ENCODE data around the gene HDAC4. TPM values are rescaled to one million over a fixed set of nuclear protein-coding genes. Genes with fewer than 3 reads are reported as not detected.

Gene HDAC4
- total and polyA plus RNA-seq, 10 of the 15 experiments (the other 5 are each of a cell fraction or from before 2014, with no cell fraction given), result 0.22 to 15.7 (median 4.8) TPM

- ATAC-seq, result no peak
- intact Hi-C loops (cut with micrococcal nuclease; ENCODE audit: unreplicated experiment), result no loop called here
- SMC1A ChIA-PET (ENCODE audit: uncharacterized antibody, unreplicated experiment), result no interaction called here
Observed at GRCh38 chr2:239129147-239129920, 271.5 kb downstream of the HDAC4 start.

More at GRCh38 chr2:239129147-239129920, 271.5 kb downstream of the HDAC4 start:
- Histone ChIP-seq H3K4me2 (ENCODE audit: control insufficient read depth, insufficient read depth) (no peak overlapping the region), H3K9ac (ENCODE audit: control insufficient read depth, insufficient read depth, low read length) (no peak overlapping the region), H2AFZ (ENCODE audit: control insufficient read depth, low read depth, low read length) (no peak overlapping the region), H3K27ac (ENCODE audit: control insufficient read depth, insufficient read depth) (no peak overlapping the region), H3K27me3 (replicated peaks in 1 of 2; ENCODE audit: control insufficient read depth in 2 of 2, insufficient read depth in 2 of 2, low read length in 1 of 2) (no peaks in the 10 kb centered on the region), H3K9me3 (replicated peaks; ENCODE audit: control insufficient read depth, insufficient read depth, low read length) (no peaks in the 10 kb centered on the region), H4K20me1 (ENCODE audit: control insufficient read depth, insufficient read depth) (no peaks in the 10 kb centered on the region), H3K36me3 (ENCODE audit: control insufficient read depth in 2 of 2, insufficient read depth in 2 of 2, low read length in 1 of 2) (peaks cover 0 to 2% of the 10 kb centered on the region in 2 experiments; a peak in 2 of 4 replicates), H3K79me2 (ENCODE audit: control insufficient read depth, insufficient read depth, low read length) (no peaks in the 10 kb centered on the region), H3K4me3 (no peak overlapping the region), H3K4me1 (ENCODE audit: control insufficient read depth, insufficient read depth, low read length) (no peaks in the 10 kb centered on the region)
- TF ChIP-seq CHD1 (IDR thresholded peaks at IDR 0.05; ENCODE audit: low read depth, low read length), result no peak
- TF ChIP-seq CHD4 (IDR thresholded peaks at IDR 0.05), result no peak
- no peak for TF ChIP-seq FOS (IDR thresholded peaks at IDR 0.05; ENCODE audit: borderline replicate concordance, extremely low read depth, insufficient read length)
- no peak for TF ChIP-seq EP300 (IDR thresholded peaks at IDR 0.05; ENCODE audit: borderline replicate concordance in 1 of 2, control insufficient read depth in 1 of 2, low read depth in 2 of 2, low read length in 2 of 2)
- no peak for TF ChIP-seq GABPA (IDR thresholded peaks at IDR 0.05; ENCODE audit: low read depth)
- TF ChIP-seq ZNF687 (IDR thresholded peaks at IDR 0.05), result no peak
- no peak for TF ChIP-seq REST (IDR thresholded peaks at IDR 0.05; ENCODE audit: low read depth, low read length)
- POLR2A ChIA-PET, result no interaction called here
- WGBS (ENCODE audit: insufficient coverage, insufficient replicate concordance, low lambda C conversion rate, missing lambda C conversion rate), result 82% methylated on average over 8 of the region's 8 CpGs
- CTCF ChIA-PET, result interaction anchor here (2.3 kb wide), 1 partner anchor 15 kb away, joined by 7 read pairs; no protein-coding TSS in a partner anchor
- BruUV-seq (replicated peaks), result no TSS peak
- RAD21 ChIA-PET (ENCODE audit: unreplicated experiment), result no interaction called here
- in situ Hi-C loops (cut with MboI), result no loop called here
- FAIRE-seq (no peak), DNase-seq (ENCODE audit: low read depth, low spot score) (no peak)

Measured in GM12878 (cell line).